DND-41 (cell line): Measurements from ENCODE around the gene ODF2L.

Source experiments
- ATAC-seq: fragments of 200-7000 bp; cut with Tn5 transposase; 3 replicates; pipeline ENCODE4 v1.9.1; 2021; ENCODE audit warnings: low read depth; ENCODE audit not compliant: insufficient read depth
- DNase-seq: peaks from one replicate; pipeline ENCODE4 v3.0.0-alpha.2; 2020
- H2AFZ ChIP-seq: 2 replicates; pipeline ENCODE4 v1.6.0; 2012; ENCODE audit warnings: low read depth, low read length
- H3K27ac ChIP-seq: 2 replicates; pipeline ENCODE4 v1.5.1; 2012; ENCODE audit warnings: low read length, inconsistent platforms
- H3K27me3 ChIP-seq: fragments of 200-600 bp; sonication (generic); 2 replicates; pipeline ENCODE4 v1.6.0; 2012; ENCODE audit warnings: low read length, mild to moderate bottlenecking, inconsistent platforms; ENCODE audit not compliant: insufficient read depth, poor library complexity
- H3K36me3 ChIP-seq: 2 replicates; pipeline ENCODE4 v1.5.1; 2012; ENCODE audit warnings: low read length, inconsistent platforms; ENCODE audit not compliant: insufficient read depth
- H3K4me1 ChIP-seq: 2 replicates; pipeline ENCODE4 v1.5.1; 2012; ENCODE audit warnings: mild to moderate bottlenecking, low read length; ENCODE audit not compliant: insufficient read depth
- H3K4me2 ChIP-seq: 2 replicates; pipeline ENCODE4 v1.6.0; 2012; ENCODE audit warnings: mild to moderate bottlenecking, moderate library complexity, low read length, inconsistent platforms; ENCODE audit not compliant: insufficient read depth
- H3K4me3 ChIP-seq, 2 experiments: fragments of 200-600 bp in 1 of 2; shearing (Covaris generic) in 1 of 2; 2 replicates each; pipeline ENCODE4 v1.5.1; 2012 to 2016; ENCODE audit warnings: inconsistent platforms in 2 of 2, low read length in 2 of 2, mild to moderate bottlenecking in 2 of 2, low read depth in 1 of 2, moderate library complexity in 1 of 2
- H3K79me2 ChIP-seq: 2 replicates; pipeline ENCODE4 v1.6.0; 2012; ENCODE audit warnings: low read length, inconsistent platforms; ENCODE audit not compliant: insufficient read depth
- H3K9ac ChIP-seq: 2 replicates; pipeline ENCODE4 v1.6.0; 2012; ENCODE audit warnings: low read depth, mild to moderate bottlenecking, inconsistent platforms, low read length, moderate library complexity
- H3K9me3 ChIP-seq: 2 replicates; pipeline ENCODE4 v1.5.1; 2012; ENCODE audit warnings: low read length, moderate library complexity, mild to moderate bottlenecking, inconsistent platforms; ENCODE audit not compliant: insufficient read depth, severe bottlenecking
- H4K20me1 ChIP-seq: 2 replicates; pipeline ENCODE4 v1.6.0; 2012; ENCODE audit warnings: low read length; ENCODE audit not compliant: insufficient read depth
- CTCF ChIP-seq: IDR thresholded peaks from 2 replicates; pipeline ENCODE4 v1.5.1; 2012; ENCODE audit warnings: borderline replicate concordance, low read length, moderate library complexity, mild to moderate bottlenecking; ENCODE audit not compliant: poor library complexity, severe bottlenecking; ENCODE audit errors: extremely low read depth
- EZH2 ChIP-seq: IDR thresholded peaks from 3 replicates; pipeline ENCODE4 v1.6.1; 2012; ENCODE audit warnings: borderline replicate concordance, low read depth, mild to moderate bottlenecking, moderate library complexity, low read length, inconsistent platforms; ENCODE audit not compliant: severe bottlenecking

The ODF2L gene

GRCh38 chr1:86434059-86434458 is 37.9 kb upstream of the ODF2L start:
- Histone ChIP-seq H3K27me3 (no peaks in the 10 kb centered on the region), H3K4me2 (no peak overlapping the region)
- no peak for ATAC-seq

DNA sequence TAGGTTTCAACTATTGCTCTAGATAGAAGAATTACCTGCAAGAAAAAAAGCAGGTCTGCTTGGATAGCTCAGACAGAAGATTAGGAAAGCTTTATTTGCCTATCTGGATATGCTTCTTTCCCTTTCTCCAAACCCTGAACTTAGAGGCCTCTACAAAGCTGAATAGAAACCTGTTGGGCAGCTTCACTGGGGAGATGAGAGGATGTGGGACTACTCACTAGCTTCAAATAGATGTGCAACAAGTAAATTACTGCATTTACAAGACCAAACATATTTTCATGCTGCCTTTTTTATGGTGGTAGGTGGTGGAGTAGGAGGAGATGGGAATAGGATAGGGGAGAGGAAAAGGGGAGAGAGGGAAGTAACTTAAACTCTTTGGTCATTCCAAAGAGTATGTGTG is 34.3 kb upstream of the ODF2L start:
- H4K20me1 ChIP-seq: no peaks in the 10 kb centered on the region
- peak overlapping the region; percentile 72 for H3K27ac ChIP-seq
- H3K4me2 ChIP-seq: peak overlapping the region; percentile 42; the same call in 1 of the 2 replicates
- no peak for TF ChIP-seq EZH2
- TF ChIP-seq CTCF: no peak
- H3K9ac ChIP-seq: no peak overlapping the region
- ATAC-seq (peak; percentile 48), DNase-seq (no peak)
- H3K4me1 ChIP-seq: peaks cover 21% of the 10 kb centered on the region
- peak overlapping the region; percentile 61; the same call in 1 of the 2 replicates for H2AFZ ChIP-seq
- H3K9me3 ChIP-seq: no peaks in the 10 kb centered on the region
- H3K27me3 ChIP-seq: no peaks in the 10 kb centered on the region
- no peak overlapping the region for H3K4me3 ChIP-seq
- H3K79me2 ChIP-seq: no peaks in the 10 kb centered on the region
- H3K36me3 ChIP-seq: no peaks in the 10 kb centered on the region

More at GRCh38 chr1:86434059-86434458, 37.9 kb upstream of the ODF2L start:
- Histone ChIP-seq H3K4me1 (peaks cover 17% of the 10 kb centered on the region), H3K9ac (no peak overlapping the region), H3K79me2 (no peaks in the 10 kb centered on the region), H3K4me3 (no peak overlapping the region), H3K27ac (no peak overlapping the region), H3K9me3 (no peaks in the 10 kb centered on the region), H2AFZ (no peak overlapping the region), H4K20me1 (no peaks in the 10 kb centered on the region), H3K36me3 (no peaks in the 10 kb centered on the region)
- TF ChIP-seq CTCF (no peak), EZH2 (no peak)
- DNase-seq: no peak

GRCh38 chr1:86429835-86430234 is 33.7 kb upstream of the ODF2L start:
- DNase-seq (peak; percentile 48), ATAC-seq (peak; percentile 92)
- Histone ChIP-seq H3K27me3 (no peaks in the 10 kb centered on the region), H3K27ac (peak overlapping the region; percentile 72), H3K4me3 (no peak overlapping the region), H3K9ac (no peak overlapping the region), H2AFZ (peak overlapping the region; percentile 61), H3K79me2 (no peaks in the 10 kb centered on the region), H4K20me1 (no peaks in the 10 kb centered on the region), H3K36me3 (no peaks in the 10 kb centered on the region), H3K4me2 (peak overlapping the region; percentile 42; the same call in 1 of the 2 replicates), H3K9me3 (no peaks in the 10 kb centered on the region), H3K4me1 (peaks cover 21% of the 10 kb centered on the region)
- TF ChIP-seq EZH2 (no peak), CTCF (no peak)
